Heart left ventricle (tissue), 16 donors: ENCODE measurements around the gene CTNNA3. TPM values are rescaled to one million over a fixed set of nuclear protein-coding genes. Genes with fewer than 3 reads are reported as not detected.

Source experiments
- ATAC-seq, 4 donors: fragments of 200-7000 bp; cut with Tn5 transposase; one replicate each; pipeline ENCODE4 v1.9.1; 2020 to 2022; ENCODE audit warnings: moderate library complexity in 4 of 4, mild to moderate bottlenecking in 3 of 4, moderate number of reproducible peaks in 1 of 4
- DNase-seq, 5 donors: peaks; one replicate each; pipeline ENCODE4 v3.0.0-alpha.2; 2020
- H3K27ac ChIP-seq, 12 donors: fragments of 200-600 bp; sonication (generic) in 4 of 12; one replicate each; pipeline versions ENCODE4 v1.5.0 to v1.8.0; 2016 to 2022; ENCODE audit warnings: mild to moderate bottlenecking in 2 of 12
- H3K27me3 ChIP-seq, 9 donors: fragments of 200-600 bp; sonication (generic) in 2 of 9; one replicate each; pipeline versions ENCODE4 v1.5.1 to v1.8.0; 2016 to 2022; ENCODE audit warnings: mild to moderate bottlenecking in 3 of 9
- H3K36me3 ChIP-seq, 9 donors: fragments of 200-600 bp; sonication (generic) in 2 of 9; one replicate each; pipeline versions ENCODE4 v1.5.0 to v1.8.0; 2018 to 2022; ENCODE audit warnings: mild to moderate bottlenecking in 2 of 9
- H3K4me1 ChIP-seq, 12 donors: fragments of 200-600 bp; sonication (generic) in 4 of 12; one replicate each; pipeline versions ENCODE4 v1.5.0 to v1.8.0; 2016 to 2022; ENCODE audit warnings: mild to moderate bottlenecking in 3 of 12
- H3K4me3 ChIP-seq, 12 donors: fragments of 200-600 bp; sonication (generic) in 4 of 12; one replicate each; pipeline versions ENCODE4 v1.5.0 to v1.8.0; 2017 to 2022; ENCODE audit warnings: mild to moderate bottlenecking in 9 of 12, moderate library complexity in 4 of 12
- H3K9me3 ChIP-seq, 12 donors: fragments of 200-600 bp; sonication (generic) in 4 of 12; one replicate each; pipeline versions ENCODE4 v1.5.0 to v1.8.0; 2016 to 2022; ENCODE audit warnings: mild to moderate bottlenecking in 1 of 12
- CTCF ChIP-seq, 12 donors: fragments of 200-600 bp; sonication (generic) in 4 of 12; IDR thresholded peaks; one replicate each; pipeline versions ENCODE4 v1.5.0 to v1.8.0; 2018 to 2022; ENCODE audit warnings: antibody characterized with exemption in 12 of 12, mild to moderate bottlenecking in 5 of 12
- POLR2A ChIP-seq, 2 donors: fragments of 450-650 bp; IDR thresholded peaks; one replicate each; pipeline ENCODE4 v1.6.1; 2017; ENCODE audit warnings: antibody characterized with exemption in 2 of 2, mild to moderate bottlenecking in 2 of 2, moderate library complexity in 2 of 2
- WGBS, 4 donors: extraction: QIAGEN DNeasy Blood & Tissue Kit in 2 of 4; methylation state at CpG; one replicate each; pipeline versions ENCODE4 v1.1.5 to v1.1.7; 2013 to 2018; 5-methylcytosine and 5-hydroxymethylcytosine counted together
- intact Hi-C, 10 donors: fragments of 100-400 bp; cut with DNase I; formaldehyde crosslinking; loops; one replicate each; pipeline versions ENCODE4 v1.11.1 to v1.14.2; 2022
- polyA plus RNA-seq, 2 donors: library from polyadenylated mRNA; stranded (reverse); fragments of 200-250 nt; gene quantifications; one replicate each; pipeline ENCODE4 v1.2.3, GENCODE V29; 2013
- total RNA-seq, 9 donors: library from RNA; depleted of rRNA in 2 of 9; stranded (reverse); fragments of >200 nt in 2 of 9; fragmentation: NEBNext Ultra II Directional in 3 of 9; extraction: Animal tissue kit (Norgen Biotek cat#: 25700) in 3 of 9; gene quantifications; one replicate each; pipeline versions ENCODE4 v1.1.0 to v1.2.4, GENCODE V29; 2016 to 2023
- donor health status: ischemic (EF 13 %, LVEDD 7.1; RV severe dilation, severe dysfunction).
- donor health status: healthy with polysubstance abuse.
- donor health status: DM: no; HTN: yes; CAD: no.
- donor health status: DM: no; HTN: no; CAD: no.
- donor health status: ischemic (EF 25% LVEDD 6.9; RV normal size, moderate dysfunction).
- donor health status: ischemic (EF 25% LVEDD 5.7; RV mildly dilated, moderate dysfunction).
- donor health status: healthy.
- donor health status: DM: yes; HTN: yes; CAD: no.
- donor health status: ischemic (EF 35%, LVEDD 5.7; RV mildly dilated, moderate dysfunction).
- donor health status: nonischemic (EF 11% LVEDD 7.7; RV severe dilation, severe dysfunction).
- donor health status: DM: yes; HTN: yes; CAD: no.
- donor health status: PGD.
- donor health status: ischemic (EF 29% LVEDD 5.4; RV normal size, mild dysfunction).
- donor health status: nonischemic (EF 23%, LVEDD 6.1; RV moderate dilation, normal function).

The CTNNA3 gene
- total and polyA plus RNA-seq, 11 donors = 4.8 to 200 (median 99.0) TPM

- 70 to 79% (median 77%) methylated on average over 3 of the region's 3 CpGs for WGBS, 4 donors
- DNase-seq (no peak), ATAC-seq (no peak)
- intact Hi-C loops = no loop called here
- Histone ChIP-seq H3K4me3 (no peak overlapping the region), H3K27ac (no peak overlapping the region), H3K4me1 (no peaks in the 10 kb centered on the region), H3K9me3 (no peaks in the 10 kb centered on the region), H3K27me3 (no peaks in the 10 kb centered on the region), H3K36me3 (no peaks in the 10 kb centered on the region)
- TF ChIP-seq POLR2A (IDR thresholded peaks at IDR 0.05) (no peak), CTCF (IDR thresholded peaks at IDR 0.05) (no peak)
Measured at GRCh38 chr10:67200913-67201564, 495.0 kb downstream of the CTNNA3 start.

- intact Hi-C loops = no loop called here
- H3K9me3 ChIP-seq = peaks cover 0 to 2% (median 0%) of the 10 kb centered on the region in 12 donors
- DNase-seq (no peak), ATAC-seq (no peak)
- no peak for TF ChIP-seq POLR2A (IDR thresholded peaks at IDR 0.05)
- no peak for TF ChIP-seq CTCF (IDR thresholded peaks at IDR 0.05)
- no peaks in the 10 kb centered on the region for H3K4me1 ChIP-seq
- no peaks in the 10 kb centered on the region for H3K27me3 ChIP-seq
- no peaks in the 10 kb centered on the region for H3K36me3 ChIP-seq
- 73 to 86% (median 84%) methylated on average over 2 of the region's 2 CpGs for WGBS, 4 donors
- no peak overlapping the region for H3K4me3 ChIP-seq
- H3K27ac ChIP-seq = no peak overlapping the region
Measured at GRCh38 chr10:67175354-67175753, 520.6 kb downstream of the CTNNA3 start.

GRCh38 chr10:67173787-67174186 is 522.2 kb downstream of the CTNNA3 start:
- H3K4me3 ChIP-seq = no peak overlapping the region
- no peak overlapping the region for H3K27ac ChIP-seq
- no peaks in the 10 kb centered on the region for H3K27me3 ChIP-seq
- peaks cover 0 to 16% (median under 1%) of the 10 kb centered on the region in 12 donors for H3K9me3 ChIP-seq
- no peaks in the 10 kb centered on the region for H3K4me1 ChIP-seq
- DNase-seq = no peak
- intact Hi-C loops = no loop called here
- no peak for TF ChIP-seq POLR2A (IDR thresholded peaks at IDR 0.05)
- TF ChIP-seq CTCF (IDR thresholded peaks at IDR 0.05) = no peak
- no peaks in the 10 kb centered on the region for H3K36me3 ChIP-seq
- no peak for ATAC-seq

GRCh38 chr10:67171970-67172369 is 524.0 kb downstream of the CTNNA3 start:
- Histone ChIP-seq H3K4me1 (no peaks in the 10 kb centered on the region), H3K4me3 (no peak overlapping the region), H3K27me3 (no peaks in the 10 kb centered on the region), H3K9me3 (peaks cover 0 to 32% (median 6%) of the 10 kb centered on the region in 12 donors), H3K36me3 (no peaks in the 10 kb centered on the region), H3K27ac (no peak overlapping the region)
- WGBS, 4 donors = 45 to 60% (median 53%) methylated on average over 1 of the region's 1 CpG
- ATAC-seq (no peak), DNase-seq (no peak)
- intact Hi-C loops = no loop called here
- no peak for TF ChIP-seq CTCF (IDR thresholded peaks at IDR 0.05)
- TF ChIP-seq POLR2A (IDR thresholded peaks at IDR 0.05) = no peak
